NCI-H2227 (cell line): ENCODE results near the gene KIF2B.
"Not testable (repeated sequence)": the region's sequence is repeated elsewhere in the genome, so short reads cannot be mapped to it uniquely, and the experiment has no call there.

Experiments
- DNase-seq: peaks from one replicate; lab custom pipeline; 2025; ENCODE audit not compliant: unreplicated experiment; lab: John Stamatoyannopoulos, UW

Gene KIF2B, protein sequence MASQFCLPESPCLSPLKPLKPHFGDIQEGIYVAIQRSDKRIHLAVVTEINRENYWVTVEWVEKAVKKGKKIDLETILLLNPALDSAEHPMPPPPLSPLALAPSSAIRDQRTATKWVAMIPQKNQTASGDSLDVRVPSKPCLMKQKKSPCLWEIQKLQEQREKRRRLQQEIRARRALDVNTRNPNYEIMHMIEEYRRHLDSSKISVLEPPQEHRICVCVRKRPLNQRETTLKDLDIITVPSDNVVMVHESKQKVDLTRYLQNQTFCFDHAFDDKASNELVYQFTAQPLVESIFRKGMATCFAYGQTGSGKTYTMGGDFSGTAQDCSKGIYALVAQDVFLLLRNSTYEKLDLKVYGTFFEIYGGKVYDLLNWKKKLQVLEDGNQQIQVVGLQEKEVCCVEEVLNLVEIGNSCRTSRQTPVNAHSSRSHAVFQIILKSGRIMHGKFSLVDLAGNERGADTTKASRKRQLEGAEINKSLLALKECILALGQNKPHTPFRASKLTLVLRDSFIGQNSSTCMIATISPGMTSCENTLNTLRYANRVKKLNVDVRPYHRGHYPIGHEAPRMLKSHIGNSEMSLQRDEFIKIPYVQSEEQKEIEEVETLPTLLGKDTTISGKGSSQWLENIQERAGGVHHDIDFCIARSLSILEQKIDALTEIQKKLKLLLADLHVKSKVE

DNA sequence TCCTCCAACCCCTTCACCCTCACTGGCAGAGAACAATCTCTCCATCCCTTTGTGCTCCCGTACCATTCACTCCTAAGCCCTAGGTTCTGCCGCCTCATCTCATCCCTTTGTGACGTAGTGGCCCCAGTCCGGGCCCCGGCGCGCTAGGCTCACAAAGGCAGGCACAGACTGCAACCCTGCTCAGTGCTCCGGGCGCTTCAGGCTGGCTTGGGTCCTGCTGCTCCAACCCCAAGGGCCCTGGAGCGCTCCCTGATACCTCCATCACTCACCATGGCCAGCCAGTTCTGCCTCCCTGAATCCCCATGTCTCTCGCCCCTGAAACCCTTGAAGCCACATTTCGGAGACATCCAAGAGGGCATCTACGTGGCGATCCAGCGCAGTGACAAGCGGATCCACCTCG lies at the start of gene KIF2B:
Gene KIF2B, plus strand, starts transcription at position 164 of the 400 bp plus-strand sequence. Its CDS starts 107 bp downstream, at position 271.
- no peak for DNase-seq

GRCh38 chr17:53780320-53780719 lies 42.4 kb upstream of the KIF2B start:
- DNase-seq = no peak

GRCh38 chr17:53791551-53791950 lies 31.2 kb upstream of the KIF2B start:
- no peak for DNase-seq

DNA sequence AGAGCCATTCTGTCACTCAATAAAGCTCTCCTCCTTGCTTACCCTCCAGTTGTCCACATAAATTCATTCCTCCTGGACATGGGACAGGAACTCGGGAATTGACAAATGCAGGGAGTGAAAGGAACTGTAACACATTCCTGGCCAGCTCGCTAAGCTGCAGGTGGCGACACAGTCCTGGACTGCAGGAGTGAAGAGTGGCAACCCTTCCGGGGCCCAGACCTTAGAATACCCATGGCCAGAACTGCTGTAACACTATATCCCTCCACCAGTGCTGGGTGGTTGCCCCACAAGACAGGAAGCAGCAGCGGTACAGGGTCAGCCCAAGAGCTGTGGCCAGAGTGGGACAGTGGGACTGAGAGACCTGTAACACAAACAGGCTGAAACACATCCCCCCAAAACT lies 30.3 kb upstream of the KIF2B start:
- DNase-seq = no peak

- no peak for DNase-seq
These were observed 29.7 kb upstream of the KIF2B start for GRCh38 chr17:53792997-53793396.

DNA sequence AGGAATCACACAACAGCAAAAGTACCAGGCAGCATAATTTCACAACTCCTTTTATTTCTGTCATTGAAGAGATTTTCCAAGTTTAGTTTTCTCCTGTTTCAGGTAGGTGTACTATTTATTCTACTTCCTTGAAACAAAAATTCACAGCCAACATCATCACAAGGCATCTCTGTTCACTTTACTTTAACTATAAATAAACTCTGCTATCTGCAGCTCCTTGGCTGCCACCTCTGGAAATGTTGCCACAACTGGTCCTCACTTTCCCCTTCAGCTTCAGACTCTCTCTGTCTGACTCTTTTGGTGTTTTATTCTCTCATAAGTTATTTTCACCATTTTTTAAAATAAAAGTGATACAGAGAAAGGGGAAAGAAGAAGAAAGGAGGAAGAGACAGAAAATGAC lies 27.9 kb upstream of the KIF2B start:
- DNase-seq = no peak

- no peak for DNase-seq
These were observed 26.1 kb upstream of the KIF2B start for GRCh38 chr17:53796642-53797041.

- DNase-seq = no peak
These were observed 25.2 kb upstream of the KIF2B start for GRCh38 chr17:53797501-53797900.

GRCh38 chr17:53804437-53804836 lies 18.3 kb upstream of the KIF2B start:
- no peak for DNase-seq

- DNase-seq = no peak
These were observed 16.3 kb upstream of the KIF2B start for GRCh38 chr17:53806473-53806872.

GRCh38 chr17:53807286-53807685 lies 15.4 kb upstream of the KIF2B start:
- DNase-seq = no peak

DNA sequence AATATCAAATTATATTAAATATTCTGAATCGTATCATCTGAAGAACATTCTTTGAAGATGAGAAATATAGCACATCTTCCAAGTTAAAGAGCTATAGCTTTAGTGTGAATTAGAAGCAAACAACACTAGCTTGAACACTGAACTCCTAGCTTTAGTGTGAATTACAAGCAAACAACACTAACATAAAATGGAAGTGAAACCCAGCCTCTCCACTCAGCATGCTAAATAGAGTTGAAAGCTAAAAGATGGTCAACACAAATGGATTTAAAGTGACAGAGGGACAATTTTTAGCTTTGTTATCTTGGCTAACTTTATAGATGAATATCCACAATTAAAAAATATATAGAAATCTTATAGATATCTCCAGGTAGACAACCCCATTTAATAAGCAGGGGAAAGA lies 4.5 kb upstream of the KIF2B start:
- no peak for DNase-seq

DNA sequence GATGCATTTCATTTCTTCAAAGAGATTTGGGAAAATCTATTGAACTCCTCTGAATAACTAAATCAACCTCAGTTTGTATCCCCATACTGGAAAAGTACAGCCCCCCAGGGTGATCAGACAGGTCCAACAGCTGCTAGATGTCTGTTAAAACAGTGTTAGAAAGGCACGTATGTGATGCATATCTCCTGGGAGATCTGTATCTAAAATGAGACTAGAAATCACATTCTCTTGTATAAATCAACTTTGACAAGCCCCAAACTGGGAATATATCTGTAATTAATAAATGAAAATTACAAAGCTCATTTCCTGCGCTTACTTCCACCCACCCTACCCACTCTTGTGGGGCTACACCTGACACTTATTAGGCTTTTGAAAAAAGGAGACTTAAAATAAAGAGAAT lies 3.8 kb upstream of the KIF2B start:
- no peak for DNase-seq

DNA sequence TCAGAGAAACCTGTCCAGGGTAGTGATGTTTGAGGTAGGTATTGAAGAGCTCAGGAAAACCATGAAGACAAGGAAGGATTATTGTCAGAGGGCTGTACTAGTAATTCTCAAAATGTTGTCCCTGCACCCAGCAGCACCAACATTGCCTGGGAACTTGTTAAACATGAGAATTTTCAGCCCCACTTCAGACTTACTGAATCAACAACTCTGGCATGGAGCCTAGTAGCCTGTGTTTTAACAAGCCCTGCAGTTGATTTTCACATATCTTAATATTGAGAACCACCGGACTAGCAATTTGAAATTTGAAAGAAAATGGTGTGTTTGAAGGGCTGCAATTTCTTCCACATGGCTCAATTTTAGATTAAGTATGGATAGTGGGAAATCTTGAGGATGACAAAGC lies 2.8 kb upstream of the KIF2B start:
- no peak for DNase-seq

- no peak for DNase-seq
These were observed 769 bp downstream of the KIF2B start for GRCh38 chr17:53823341-53824050.

GRCh38 chr17:53834771-53835170 lies 12.0 kb downstream of the KIF2B start:
- DNase-seq = not testable (repeated sequence)

DNA sequence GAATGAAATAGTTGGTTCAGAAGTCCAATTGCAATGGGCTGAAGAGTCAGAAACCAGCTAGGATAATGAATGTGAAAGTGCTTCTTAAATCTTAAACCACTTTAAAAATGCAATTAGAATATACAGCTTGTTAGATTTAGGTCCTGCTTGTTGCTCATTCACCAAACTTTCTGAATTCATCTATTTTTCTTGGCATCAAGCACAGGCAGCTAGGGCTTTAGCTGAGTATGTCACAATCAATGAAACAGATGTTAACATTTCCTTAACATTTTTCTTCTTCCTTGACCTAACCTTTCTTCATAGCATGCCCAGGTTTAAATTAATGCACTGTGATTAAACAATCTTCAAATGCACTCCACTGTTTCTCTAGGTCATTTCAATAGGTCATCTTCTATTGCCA lies 14.4 kb downstream of the KIF2B start:
- DNase-seq = no peak

GRCh38 chr17:53844491-53845107 lies 21.9 kb downstream of the KIF2B start:
- no peak for DNase-seq

- not testable (repeated sequence) for DNase-seq
These were observed 48.4 kb downstream of the KIF2B start for GRCh38 chr17:53871128-53871527.
